ENCODE measurements around the gene KCNH1. TPM values are rescaled to one million over a fixed set of nuclear protein-coding genes. Genes with fewer than 3 reads are reported as not detected.

The KCNH1 gene
- polyA plus RNA-seq, 1 donor from 2014 or later: 3.9 TPM

DNA sequence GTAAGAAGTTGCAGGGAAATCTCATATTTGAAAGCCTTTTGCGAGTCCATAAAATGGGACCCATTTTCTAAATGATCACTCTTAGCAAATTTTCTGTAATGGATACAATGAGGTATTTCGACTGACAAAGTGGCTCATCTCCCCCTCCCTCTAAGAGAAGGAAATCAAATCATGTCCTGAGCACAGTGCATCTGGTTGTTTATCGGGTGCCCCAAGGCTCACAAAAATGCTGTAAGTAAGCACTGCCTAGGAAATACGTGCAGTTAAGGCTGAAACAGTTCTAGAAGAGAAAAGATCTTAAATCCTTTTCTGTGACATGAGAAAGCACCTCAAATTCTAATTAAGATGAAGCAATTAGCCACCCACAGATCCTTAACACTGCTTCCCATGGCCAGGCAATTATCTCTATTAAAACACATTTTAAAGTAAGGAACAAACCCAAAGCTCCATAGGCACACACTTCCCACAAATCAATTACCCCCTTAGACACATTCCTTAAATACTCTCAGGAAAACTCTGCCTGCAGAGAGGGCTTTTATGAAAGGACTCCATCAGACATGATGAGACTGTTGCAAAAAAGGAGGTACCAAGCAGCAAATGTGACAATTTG, 216.3 kb downstream of the KCNH1 start:
- peak overlapping the region; percentile 52 for H3K27ac ChIP-seq (ENCODE audit: low read length)
- no peak overlapping the region for H3K4me3 ChIP-seq (ENCODE audit: low read length)
- no peak overlapping the region for H3K9ac ChIP-seq (ENCODE audit: low read length)
- no peaks in the 10 kb centered on the region for H3K27me3 ChIP-seq (ENCODE audit: insufficient read depth, low read depth, low read length)
- H3K79me2 ChIP-seq (replicated peaks; ENCODE audit: insufficient read depth, low read length): no peaks in the 10 kb centered on the region
- TF ChIP-seq MXI1 (conservative IDR thresholded peaks at IDR 0.05; ENCODE audit: poor library complexity, severe bottlenecking) (no peak), POLR2AphosphoS5 (IDR thresholded peaks at IDR 0.05) (no peak), EP300 (conservative IDR thresholded peaks at IDR 0.05; ENCODE audit: poor library complexity, severe bottlenecking) (no peak), SMC3 (conservative IDR thresholded peaks at IDR 0.05; ENCODE audit: poor library complexity) (no peak), EZH2 (IDR thresholded peaks at IDR 0.05; ENCODE audit: borderline replicate concordance, insufficient read depth, low read length, poor library complexity, severe bottlenecking) (no peak), RAD21 (conservative IDR thresholded peaks at IDR 0.05) (no peak), TAF1 (IDR thresholded peaks at IDR 0.05; ENCODE audit: low read depth) (no peak)
- TF ChIP-seq, protein P1, sequence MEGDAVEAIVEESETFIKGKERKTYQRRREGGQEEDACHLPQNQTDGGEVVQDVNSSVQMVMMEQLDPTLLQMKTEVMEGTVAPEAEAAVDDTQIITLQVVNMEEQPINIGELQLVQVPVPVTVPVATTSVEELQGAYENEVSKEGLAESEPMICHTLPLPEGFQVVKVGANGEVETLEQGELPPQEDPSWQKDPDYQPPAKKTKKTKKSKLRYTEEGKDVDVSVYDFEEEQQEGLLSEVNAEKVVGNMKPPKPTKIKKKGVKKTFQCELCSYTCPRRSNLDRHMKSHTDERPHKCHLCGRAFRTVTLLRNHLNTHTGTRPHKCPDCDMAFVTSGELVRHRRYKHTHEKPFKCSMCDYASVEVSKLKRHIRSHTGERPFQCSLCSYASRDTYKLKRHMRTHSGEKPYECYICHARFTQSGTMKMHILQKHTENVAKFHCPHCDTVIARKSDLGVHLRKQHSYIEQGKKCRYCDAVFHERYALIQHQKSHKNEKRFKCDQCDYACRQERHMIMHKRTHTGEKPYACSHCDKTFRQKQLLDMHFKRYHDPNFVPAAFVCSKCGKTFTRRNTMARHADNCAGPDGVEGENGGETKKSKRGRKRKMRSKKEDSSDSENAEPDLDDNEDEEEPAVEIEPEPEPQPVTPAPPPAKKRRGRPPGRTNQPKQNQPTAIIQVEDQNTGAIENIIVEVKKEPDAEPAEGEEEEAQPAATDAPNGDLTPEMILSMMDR (IDR thresholded peaks at IDR 0.05; ENCODE audit: poor library complexity, severe bottlenecking): no peak
- TF ChIP-seq, protein P2, sequence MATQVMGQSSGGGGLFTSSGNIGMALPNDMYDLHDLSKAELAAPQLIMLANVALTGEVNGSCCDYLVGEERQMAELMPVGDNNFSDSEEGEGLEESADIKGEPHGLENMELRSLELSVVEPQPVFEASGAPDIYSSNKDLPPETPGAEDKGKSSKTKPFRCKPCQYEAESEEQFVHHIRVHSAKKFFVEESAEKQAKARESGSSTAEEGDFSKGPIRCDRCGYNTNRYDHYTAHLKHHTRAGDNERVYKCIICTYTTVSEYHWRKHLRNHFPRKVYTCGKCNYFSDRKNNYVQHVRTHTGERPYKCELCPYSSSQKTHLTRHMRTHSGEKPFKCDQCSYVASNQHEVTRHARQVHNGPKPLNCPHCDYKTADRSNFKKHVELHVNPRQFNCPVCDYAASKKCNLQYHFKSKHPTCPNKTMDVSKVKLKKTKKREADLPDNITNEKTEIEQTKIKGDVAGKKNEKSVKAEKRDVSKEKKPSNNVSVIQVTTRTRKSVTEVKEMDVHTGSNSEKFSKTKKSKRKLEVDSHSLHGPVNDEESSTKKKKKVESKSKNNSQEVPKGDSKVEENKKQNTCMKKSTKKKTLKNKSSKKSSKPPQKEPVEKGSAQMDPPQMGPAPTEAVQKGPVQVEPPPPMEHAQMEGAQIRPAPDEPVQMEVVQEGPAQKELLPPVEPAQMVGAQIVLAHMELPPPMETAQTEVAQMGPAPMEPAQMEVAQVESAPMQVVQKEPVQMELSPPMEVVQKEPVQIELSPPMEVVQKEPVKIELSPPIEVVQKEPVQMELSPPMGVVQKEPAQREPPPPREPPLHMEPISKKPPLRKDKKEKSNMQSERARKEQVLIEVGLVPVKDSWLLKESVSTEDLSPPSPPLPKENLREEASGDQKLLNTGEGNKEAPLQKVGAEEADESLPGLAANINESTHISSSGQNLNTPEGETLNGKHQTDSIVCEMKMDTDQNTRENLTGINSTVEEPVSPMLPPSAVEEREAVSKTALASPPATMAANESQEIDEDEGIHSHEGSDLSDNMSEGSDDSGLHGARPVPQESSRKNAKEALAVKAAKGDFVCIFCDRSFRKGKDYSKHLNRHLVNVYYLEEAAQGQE (IDR thresholded peaks at IDR 0.05; ENCODE audit: borderline replicate concordance): no peak
- H3K9me2 ChIP-seq (ENCODE audit: insufficient read depth, low read length): no peaks in the 10 kb centered on the region
- H3K36me3 ChIP-seq (ENCODE audit: insufficient read depth, low read length): no peaks in the 10 kb centered on the region
- H4K20me1 ChIP-seq (ENCODE audit: insufficient read depth): no peaks in the 10 kb centered on the region
- H3F3A ChIP-seq (ENCODE audit: insufficient read depth, low read length, poor library complexity, severe bottlenecking): no peaks in the 10 kb centered on the region
- no peak overlapping the region for H2AFZ ChIP-seq (ENCODE audit: low read depth, low read length)
- no peak overlapping the region for H3K4me2 ChIP-seq (ENCODE audit: low read length)
- no peaks in the 10 kb centered on the region for H3K9me3 ChIP-seq (ENCODE audit: low read length)

DNA sequence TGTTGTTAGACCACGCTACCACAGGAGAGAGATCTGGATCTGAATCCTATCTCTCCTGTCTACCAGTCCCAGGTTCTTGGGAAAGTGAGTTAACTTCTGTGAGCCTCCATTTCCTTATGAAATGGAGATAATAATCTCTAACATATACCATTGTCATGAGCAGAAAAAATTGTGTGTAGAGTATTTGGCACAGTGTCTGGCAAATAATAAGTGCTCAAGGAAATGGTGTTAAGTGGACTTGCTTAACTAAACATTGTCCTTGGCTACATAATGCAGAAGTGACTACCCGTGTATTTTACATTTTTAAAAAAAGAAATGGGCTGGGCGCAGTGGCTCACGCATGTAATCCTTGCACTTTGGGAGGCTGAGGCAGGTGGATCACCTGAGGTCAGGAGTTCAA, 217.4 kb downstream of the KCNH1 start:
- Histone ChIP-seq H3K79me2 (replicated peaks; ENCODE audit: insufficient read depth, low read length) (no peaks in the 10 kb centered on the region), H3K9me2 (ENCODE audit: insufficient read depth, low read length) (no peaks in the 10 kb centered on the region), H3K9ac (ENCODE audit: low read length) (no peak overlapping the region), H3K9me3 (ENCODE audit: low read length) (no peaks in the 10 kb centered on the region), H3K27me3 (ENCODE audit: insufficient read depth, low read depth, low read length) (no peaks in the 10 kb centered on the region), H3K36me3 (ENCODE audit: insufficient read depth, low read length) (no peaks in the 10 kb centered on the region), H3K4me3 (ENCODE audit: low read length) (no peak overlapping the region), H3F3A (ENCODE audit: insufficient read depth, low read length, poor library complexity, severe bottlenecking) (no peaks in the 10 kb centered on the region), H2AFZ (ENCODE audit: low read depth, low read length) (no peak overlapping the region), H3K27ac (ENCODE audit: low read length) (no peak overlapping the region), H4K20me1 (ENCODE audit: insufficient read depth) (no peaks in the 10 kb centered on the region), H3K4me2 (ENCODE audit: low read length) (no peak overlapping the region)
- TF ChIP-seq POLR2AphosphoS5 (IDR thresholded peaks at IDR 0.05) (no peak), SMC3 (conservative IDR thresholded peaks at IDR 0.05; ENCODE audit: poor library complexity) (no peak), EP300 (conservative IDR thresholded peaks at IDR 0.05; ENCODE audit: poor library complexity, severe bottlenecking) (no peak), MXI1 (conservative IDR thresholded peaks at IDR 0.05; ENCODE audit: poor library complexity, severe bottlenecking) (no peak), EZH2 (IDR thresholded peaks at IDR 0.05; ENCODE audit: borderline replicate concordance, insufficient read depth, low read length, poor library complexity, severe bottlenecking) (no peak), TAF1 (IDR thresholded peaks at IDR 0.05; ENCODE audit: low read depth) (no peak)
- TF ChIP-seq, protein P2 (IDR thresholded peaks at IDR 0.05; ENCODE audit: borderline replicate concordance): no peak
- TF ChIP-seq, protein P1 (IDR thresholded peaks at IDR 0.05; ENCODE audit: poor library complexity, severe bottlenecking): no peak

All from neural cell (in vitro differentiated cells).